ENCODE data around the gene GPRC5C. TPM values are rescaled to one million over a fixed set of nuclear protein-coding genes. Genes with fewer than 3 reads are reported as not detected.

GPRC5C gene
- total and polyA plus RNA-seq, 11 donors = 22.2 to 59.9 (median 35.3) TPM

- H3K4me3 ChIP-seq = peak overlapping the region in 7 of 12 donors; percentile 28 to 41 (median 38)
- no peak for ATAC-seq
- WGBS, 4 donors = 77 to 91% (median 80%) methylated on average over 5 to 6 of the region's 6 CpGs
- no peaks in the 10 kb centered on the region for H3K27me3 ChIP-seq
- peaks cover 0 to 15% (median 6%) of the 10 kb centered on the region in 12 donors for H3K9me3 ChIP-seq
- H3K27ac ChIP-seq = peak overlapping the region; percentile 74 to 95 (median 90)
- intact Hi-C loops (cut with DNase I) = loop anchor here in 1 of 10 donors (10.0 kb wide), 1 partner anchor 227 kb away; the partner anchor contains the start of gene TTYH2
- no peak for DNase-seq
- H3K4me1 ChIP-seq = peaks cover 5 to 55% (median 52%) of the 10 kb centered on the region in 12 donors
- TF ChIP-seq POLR2A (IDR thresholded peaks at IDR 0.05) = no peak
- TF ChIP-seq, protein P1, sequence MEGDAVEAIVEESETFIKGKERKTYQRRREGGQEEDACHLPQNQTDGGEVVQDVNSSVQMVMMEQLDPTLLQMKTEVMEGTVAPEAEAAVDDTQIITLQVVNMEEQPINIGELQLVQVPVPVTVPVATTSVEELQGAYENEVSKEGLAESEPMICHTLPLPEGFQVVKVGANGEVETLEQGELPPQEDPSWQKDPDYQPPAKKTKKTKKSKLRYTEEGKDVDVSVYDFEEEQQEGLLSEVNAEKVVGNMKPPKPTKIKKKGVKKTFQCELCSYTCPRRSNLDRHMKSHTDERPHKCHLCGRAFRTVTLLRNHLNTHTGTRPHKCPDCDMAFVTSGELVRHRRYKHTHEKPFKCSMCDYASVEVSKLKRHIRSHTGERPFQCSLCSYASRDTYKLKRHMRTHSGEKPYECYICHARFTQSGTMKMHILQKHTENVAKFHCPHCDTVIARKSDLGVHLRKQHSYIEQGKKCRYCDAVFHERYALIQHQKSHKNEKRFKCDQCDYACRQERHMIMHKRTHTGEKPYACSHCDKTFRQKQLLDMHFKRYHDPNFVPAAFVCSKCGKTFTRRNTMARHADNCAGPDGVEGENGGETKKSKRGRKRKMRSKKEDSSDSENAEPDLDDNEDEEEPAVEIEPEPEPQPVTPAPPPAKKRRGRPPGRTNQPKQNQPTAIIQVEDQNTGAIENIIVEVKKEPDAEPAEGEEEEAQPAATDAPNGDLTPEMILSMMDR (IDR thresholded peaks at IDR 0.05) = no peak
- peaks cover 0 to 28% (median 15%) of the 10 kb centered on the region in 9 donors for H3K36me3 ChIP-seq
These were observed 10.4 kb downstream of the GPRC5C start for GRCh38 chr17:74442291-74442669.

DNA sequence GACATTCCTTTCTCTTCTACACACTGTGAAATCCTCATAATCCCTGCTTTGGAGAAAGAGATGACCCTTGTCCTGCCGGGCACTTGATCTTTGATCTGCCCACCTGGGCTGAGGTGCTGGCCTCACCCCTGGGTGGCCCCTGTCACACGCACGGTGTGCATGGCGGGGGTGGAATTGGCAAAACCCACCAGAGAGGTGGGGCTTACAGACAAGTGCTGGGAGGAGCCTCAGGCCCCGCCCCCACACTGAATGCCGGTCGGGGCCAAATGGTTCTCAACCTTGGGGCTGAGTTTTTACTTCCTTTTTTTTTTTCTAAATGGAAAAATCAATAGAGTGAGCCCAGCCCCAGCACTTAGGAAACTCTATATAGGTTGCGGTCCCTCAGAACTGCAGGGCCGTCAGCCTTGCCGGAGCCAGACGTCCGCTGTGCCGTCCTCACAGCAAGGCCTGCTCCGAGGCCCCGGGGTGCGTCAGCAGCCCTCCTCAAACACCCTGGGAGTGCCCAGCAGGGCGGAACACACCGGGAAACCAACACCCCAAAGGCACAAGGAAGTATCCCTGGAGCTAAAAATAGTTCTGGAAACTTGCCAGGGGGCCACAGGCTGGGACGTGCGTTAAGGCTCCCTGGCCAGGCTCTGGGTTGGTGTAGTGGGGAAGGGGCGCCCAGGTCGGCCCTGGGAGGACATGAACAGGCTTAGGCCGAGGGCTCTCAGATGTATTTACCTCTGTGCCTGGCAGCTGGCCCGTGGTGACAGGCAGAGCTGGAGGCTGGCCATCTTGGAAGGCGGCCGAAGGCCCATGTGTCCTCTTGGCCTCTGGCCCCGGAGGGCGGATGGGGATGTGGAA, 11.0 kb downstream of the GPRC5C start:
- H3K4me3 ChIP-seq = peak overlapping the region in 9 of 12 donors; percentile 28 to 41 (median 38)
- peaks cover 0 to 9% (median under 1%) of the 10 kb centered on the region in 12 donors for H3K9me3 ChIP-seq
- DNase-seq (peak; percentile 90 to 95 (median 94)), ATAC-seq (peak; percentile 68 to 85 (median 84))
- WGBS, 4 donors = 4 to 14% (median 4%) methylated on average over 26 to 28 of the region's 28 CpGs
- intact Hi-C loops (cut with DNase I) = loop anchor here in 1 of 10 donors (10.0 kb wide), 1 partner anchor 228 kb away; the partner anchor contains the start of gene TTYH2
- peak overlapping the region; percentile 74 to 95 (median 90) for H3K27ac ChIP-seq
- peaks cover 0 to 32% (median 15%) of the 10 kb centered on the region in 9 donors for H3K36me3 ChIP-seq
- no peaks in the 10 kb centered on the region for H3K27me3 ChIP-seq
- TF ChIP-seq, protein P1 (IDR thresholded peaks at IDR 0.05) = no peak
- TF ChIP-seq POLR2A (IDR thresholded peaks at IDR 0.05) = peak in 1 of 2 donors; percentile 37
- H3K4me1 ChIP-seq = peaks cover 5 to 61% (median 55%) of the 10 kb centered on the region in 12 donors

DNA sequence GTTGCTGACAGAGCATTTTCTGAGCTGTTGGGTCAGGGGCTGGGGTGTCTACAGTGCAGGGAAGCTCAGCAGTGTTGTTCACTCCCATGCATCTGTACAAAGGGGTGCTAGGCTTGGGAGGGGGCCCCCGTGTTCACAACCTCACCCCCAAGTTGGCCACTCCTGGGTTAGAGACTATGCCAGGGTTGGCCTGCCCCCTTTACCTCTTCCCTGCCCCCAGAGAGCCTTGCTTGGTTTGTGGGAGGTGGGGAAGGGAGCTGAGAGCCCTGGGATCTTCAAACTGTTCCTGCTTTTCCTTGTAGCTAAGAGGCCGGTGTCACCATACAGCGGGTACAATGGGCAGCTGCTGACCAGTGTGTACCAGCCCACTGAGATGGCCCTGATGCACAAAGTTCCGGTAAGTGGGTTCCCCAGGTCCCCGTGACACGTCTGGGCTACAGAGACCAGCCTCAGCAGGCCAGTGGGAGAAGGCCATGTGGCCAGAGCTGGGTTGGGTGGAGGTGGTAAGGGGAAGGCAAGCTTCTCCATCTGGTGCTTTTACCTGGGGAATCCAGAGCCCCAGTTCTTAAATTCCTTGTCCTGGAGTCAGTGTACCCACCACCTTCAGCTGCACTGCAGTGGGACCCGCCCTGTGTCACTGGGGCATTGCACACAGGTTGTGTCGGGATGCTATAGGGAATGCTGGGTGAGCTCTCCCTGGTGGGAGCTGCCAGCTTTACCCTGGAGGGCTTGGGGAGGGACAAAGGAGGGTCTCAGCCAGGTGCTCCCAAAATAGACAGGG, 11.8 kb downstream of the GPRC5C start:
- peak overlapping the region; percentile 74 to 95 (median 90) for H3K27ac ChIP-seq
- no peaks in the 10 kb centered on the region for H3K27me3 ChIP-seq
- no peak for ATAC-seq
- intact Hi-C loops (cut with DNase I) = loop anchor here in 1 of 10 donors (10.0 kb wide), 1 partner anchor 229 kb away; the partner anchor contains the start of gene TTYH2
- H3K36me3 ChIP-seq = peaks cover 0 to 35% (median 15%) of the 10 kb centered on the region in 9 donors
- TF ChIP-seq, protein P1 (IDR thresholded peaks at IDR 0.05) = no peak
- TF ChIP-seq POLR2A (IDR thresholded peaks at IDR 0.05) = no peak
- H3K4me1 ChIP-seq = peaks cover 5 to 67% (median 55%) of the 10 kb centered on the region in 12 donors
- H3K4me3 ChIP-seq = peak overlapping the region in 5 of 12 donors; percentile 28 to 41 (median 34)
- H3K9me3 ChIP-seq = peaks cover 0 to under 1% (median 0%) of the 10 kb centered on the region in 12 donors
- no peak for DNase-seq
- WGBS, 4 donors = 60 to 75% (median 68%) methylated on average over 6 to 8 of the region's 8 CpGs

All from heart left ventricle (tissue), 16 donors.